Ishikawa (cell line): ENCODE data around the gene RABGAP1L.

Experiments used
- CEBPB ChIP-seq: IDR thresholded peaks from 2 replicates; pipeline ENCODE4 v1.6.1; 2012
- CREB1 ChIP-seq: IDR thresholded peaks from 2 replicates; pipeline ENCODE4 v1.6.1; 2012; ENCODE audit warnings: low read depth
- EGR1 ChIP-seq: IDR thresholded peaks from 2 replicates; pipeline ENCODE4 v1.6.1; 2012
- EP300 ChIP-seq: IDR thresholded peaks from 2 replicates; pipeline ENCODE4 v1.6.1; 2012; ENCODE audit warnings: borderline replicate concordance
- FOXM1 ChIP-seq: IDR thresholded peaks from 2 replicates; pipeline ENCODE4 v1.6.1; 2012; ENCODE audit warnings: low read depth, borderline replicate concordance
- NFIC ChIP-seq: IDR thresholded peaks from 2 replicates; pipeline ENCODE4 v1.6.1; 2012
- RAD21 ChIP-seq: IDR thresholded peaks from 2 replicates; pipeline ENCODE4 v1.6.1; 2012; ENCODE audit warnings: low read depth
- TAF1 ChIP-seq: IDR thresholded peaks from 2 replicates; pipeline ENCODE4 v1.6.1; 2012; ENCODE audit warnings: low read depth, mild to moderate bottlenecking
- TCF12 ChIP-seq: IDR thresholded peaks from 2 replicates; pipeline ENCODE4 v1.6.1; 2012; ENCODE audit warnings: low read depth
- TEAD4 ChIP-seq: IDR thresholded peaks from 2 replicates; pipeline ENCODE4 v1.6.1; 2012
- YY1 ChIP-seq: IDR thresholded peaks from 2 replicates; pipeline ENCODE4 v1.6.1; 2012; ENCODE audit warnings: low read depth
- ZBTB7A ChIP-seq: IDR thresholded peaks from 2 replicates; pipeline ENCODE4 v1.6.1; 2012; ENCODE audit warnings: low read depth
- TF ChIP-seq, protein P1 (sequence below): IDR thresholded peaks from 2 replicates; pipeline ENCODE4 v1.6.1; 2012; ENCODE audit warnings: low read depth, mild to moderate bottlenecking
- TF ChIP-seq, protein P2 (sequence below): IDR thresholded peaks from 2 replicates; pipeline ENCODE4 v1.6.1; 2012
- TF ChIP-seq, protein P3 (sequence below): IDR thresholded peaks from 2 replicates; pipeline ENCODE4 v1.6.1; 2012

The RABGAP1L gene

DNA sequence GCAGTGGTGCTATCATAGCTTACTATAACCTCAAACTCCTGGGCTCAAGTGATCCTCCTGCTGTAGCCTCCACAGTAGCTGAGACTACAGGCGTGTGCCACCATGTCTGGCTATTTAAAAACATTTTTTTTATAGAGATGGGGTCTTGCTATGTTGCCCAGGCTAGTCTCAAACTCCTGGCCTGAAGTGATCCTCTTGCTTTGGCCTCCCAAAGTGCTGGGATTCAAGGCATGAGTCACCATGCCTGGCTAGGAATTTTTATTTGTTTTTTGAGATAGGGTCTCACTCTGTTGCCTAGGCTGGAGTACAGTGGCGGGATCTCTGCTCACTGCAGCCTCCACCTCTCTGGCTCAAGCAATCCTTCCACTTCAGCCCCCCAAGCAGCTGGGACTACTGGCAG, 8.8 kb upstream of the RABGAP1L start:
- no peak for TF ChIP-seq FOXM1
- no peak for TF ChIP-seq TCF12
- TF ChIP-seq RAD21, result no peak
- no peak for TF ChIP-seq TAF1
- TF ChIP-seq ZBTB7A, result no peak
- no peak for TF ChIP-seq TEAD4
- TF ChIP-seq EGR1, result no peak
- TF ChIP-seq NFIC, result no peak
- TF ChIP-seq, protein P1, sequence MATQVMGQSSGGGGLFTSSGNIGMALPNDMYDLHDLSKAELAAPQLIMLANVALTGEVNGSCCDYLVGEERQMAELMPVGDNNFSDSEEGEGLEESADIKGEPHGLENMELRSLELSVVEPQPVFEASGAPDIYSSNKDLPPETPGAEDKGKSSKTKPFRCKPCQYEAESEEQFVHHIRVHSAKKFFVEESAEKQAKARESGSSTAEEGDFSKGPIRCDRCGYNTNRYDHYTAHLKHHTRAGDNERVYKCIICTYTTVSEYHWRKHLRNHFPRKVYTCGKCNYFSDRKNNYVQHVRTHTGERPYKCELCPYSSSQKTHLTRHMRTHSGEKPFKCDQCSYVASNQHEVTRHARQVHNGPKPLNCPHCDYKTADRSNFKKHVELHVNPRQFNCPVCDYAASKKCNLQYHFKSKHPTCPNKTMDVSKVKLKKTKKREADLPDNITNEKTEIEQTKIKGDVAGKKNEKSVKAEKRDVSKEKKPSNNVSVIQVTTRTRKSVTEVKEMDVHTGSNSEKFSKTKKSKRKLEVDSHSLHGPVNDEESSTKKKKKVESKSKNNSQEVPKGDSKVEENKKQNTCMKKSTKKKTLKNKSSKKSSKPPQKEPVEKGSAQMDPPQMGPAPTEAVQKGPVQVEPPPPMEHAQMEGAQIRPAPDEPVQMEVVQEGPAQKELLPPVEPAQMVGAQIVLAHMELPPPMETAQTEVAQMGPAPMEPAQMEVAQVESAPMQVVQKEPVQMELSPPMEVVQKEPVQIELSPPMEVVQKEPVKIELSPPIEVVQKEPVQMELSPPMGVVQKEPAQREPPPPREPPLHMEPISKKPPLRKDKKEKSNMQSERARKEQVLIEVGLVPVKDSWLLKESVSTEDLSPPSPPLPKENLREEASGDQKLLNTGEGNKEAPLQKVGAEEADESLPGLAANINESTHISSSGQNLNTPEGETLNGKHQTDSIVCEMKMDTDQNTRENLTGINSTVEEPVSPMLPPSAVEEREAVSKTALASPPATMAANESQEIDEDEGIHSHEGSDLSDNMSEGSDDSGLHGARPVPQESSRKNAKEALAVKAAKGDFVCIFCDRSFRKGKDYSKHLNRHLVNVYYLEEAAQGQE, result no peak
- no peak for TF ChIP-seq EP300
- TF ChIP-seq, protein P2, sequence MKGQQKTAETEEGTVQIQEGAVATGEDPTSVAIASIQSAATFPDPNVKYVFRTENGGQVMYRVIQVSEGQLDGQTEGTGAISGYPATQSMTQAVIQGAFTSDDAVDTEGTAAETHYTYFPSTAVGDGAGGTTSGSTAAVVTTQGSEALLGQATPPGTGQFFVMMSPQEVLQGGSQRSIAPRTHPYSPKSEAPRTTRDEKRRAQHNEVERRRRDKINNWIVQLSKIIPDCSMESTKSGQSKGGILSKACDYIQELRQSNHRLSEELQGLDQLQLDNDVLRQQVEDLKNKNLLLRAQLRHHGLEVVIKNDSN, result no peak
- no peak for TF ChIP-seq CREB1
- no peak for TF ChIP-seq YY1
- no peak for TF ChIP-seq CEBPB

DNA sequence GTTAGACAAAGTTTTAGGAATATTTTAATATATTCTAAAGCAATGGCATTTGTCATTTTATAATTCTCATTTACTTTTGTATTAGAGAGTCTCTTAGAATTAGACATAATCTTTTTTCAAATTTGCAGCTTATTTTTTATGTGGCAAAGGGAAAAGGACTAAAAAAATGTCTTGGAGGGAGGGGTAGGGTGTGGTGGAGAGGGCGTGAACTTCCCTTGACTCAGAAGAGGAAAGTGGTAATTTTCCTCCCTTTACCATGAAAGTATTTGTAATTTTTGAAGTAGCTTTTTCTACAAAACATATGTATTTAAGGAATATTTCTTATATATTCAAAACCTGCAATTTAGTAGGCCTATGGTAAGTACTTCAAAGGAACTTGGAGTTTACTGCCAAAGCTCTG, 6.9 kb upstream of the RABGAP1L start:
- TF ChIP-seq FOXM1 (no peak), YY1 (no peak), TCF12 (no peak), TAF1 (no peak), EGR1 (no peak), NFIC (no peak), RAD21 (no peak), CEBPB (no peak), TEAD4 (no peak), EP300 (no peak), CREB1 (no peak), ZBTB7A (no peak)
- TF ChIP-seq, protein P3, sequence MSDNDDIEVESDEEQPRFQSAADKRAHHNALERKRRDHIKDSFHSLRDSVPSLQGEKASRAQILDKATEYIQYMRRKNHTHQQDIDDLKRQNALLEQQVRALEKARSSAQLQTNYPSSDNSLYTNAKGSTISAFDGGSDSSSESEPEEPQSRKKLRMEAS, result no peak
- TF ChIP-seq, protein P1, result no peak
- TF ChIP-seq, protein P2, result no peak

DNA sequence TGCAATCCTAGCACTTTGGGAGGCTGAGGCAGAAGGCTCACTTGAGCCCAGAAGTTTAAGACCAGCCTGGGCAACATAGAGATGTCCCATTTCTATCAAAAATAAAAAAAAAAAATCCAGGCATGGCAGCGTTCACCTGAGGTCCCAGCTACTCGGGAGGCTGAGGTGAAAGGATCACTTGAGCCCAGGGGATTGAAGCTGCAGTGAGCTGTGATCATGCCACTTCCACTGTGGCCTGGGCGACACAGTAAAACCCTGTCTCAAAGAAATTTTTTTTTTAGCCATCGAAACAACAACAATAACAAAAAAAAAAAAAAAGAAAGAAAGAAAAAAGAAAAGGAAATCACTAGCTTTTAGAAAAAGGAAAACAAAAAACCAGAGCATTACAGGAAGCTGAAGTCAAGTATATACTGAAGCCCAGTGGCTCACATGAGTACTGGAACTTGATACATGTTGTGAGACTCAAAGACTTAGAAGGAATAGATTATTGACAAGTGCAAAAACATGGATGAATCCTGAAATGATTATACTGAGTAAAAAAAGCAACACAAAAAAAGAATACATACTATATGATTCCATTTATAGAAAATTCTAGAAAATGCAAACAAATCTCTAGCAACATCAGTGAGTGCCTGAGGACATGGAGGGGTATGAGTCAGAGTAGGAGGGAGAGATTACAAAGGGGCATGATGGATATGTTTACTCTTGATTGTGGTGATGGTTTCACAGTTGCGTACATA, 6.1 kb upstream of the RABGAP1L start:
- TF ChIP-seq, protein P1, result no peak
- TF ChIP-seq, protein P3, result no peak
- no peak for TF ChIP-seq TAF1
- TF ChIP-seq TCF12, result no peak
- no peak for TF ChIP-seq ZBTB7A
- TF ChIP-seq, protein P2, result no peak
- no peak for TF ChIP-seq RAD21
- no peak for TF ChIP-seq YY1
- no peak for TF ChIP-seq CREB1
- TF ChIP-seq EGR1, result no peak
- no peak for TF ChIP-seq TEAD4
- no peak for TF ChIP-seq EP300
- TF ChIP-seq CEBPB, result no peak
- TF ChIP-seq NFIC, result no peak
- TF ChIP-seq FOXM1, result no peak

DNA sequence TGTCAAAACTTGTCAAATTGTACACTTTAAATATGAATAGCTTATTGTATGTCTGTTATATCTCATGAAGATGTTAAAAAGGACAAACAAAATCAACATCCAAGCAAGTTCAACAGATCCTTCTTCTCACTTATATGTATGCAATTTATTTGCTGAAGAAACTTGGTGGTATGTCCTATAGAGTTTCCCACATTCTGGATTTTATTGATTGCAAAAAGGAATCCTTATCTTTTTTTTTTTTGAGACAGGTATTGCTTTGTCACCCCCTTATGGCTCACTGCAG, 5.6 kb upstream of the RABGAP1L start:
- TF ChIP-seq, protein P3, result no peak
- TF ChIP-seq EGR1 (no peak), ZBTB7A (no peak), EP300 (no peak), CREB1 (no peak), FOXM1 (no peak), TAF1 (no peak)
